Pulmonary artery endothelial cell (primary cell): Measurements from ENCODE around the gene LMF2. TPM values are rescaled to one million over a fixed set of nuclear protein-coding genes. Genes with fewer than 3 reads are reported as not detected.
A peak's percentile ranks its signal among the peaks of the same experiment; 100 is the strongest.

ENCODE experiments used
- DNase-seq: peaks from one replicate; pipeline ENCODE4 v3.0.0-alpha.2; 2011; ENCODE audit warnings: low read depth, low spot score
- total RNA-seq: library from RNA; depleted of rRNA; stranded (reverse); fragments of >200 nt; gene quantifications from 2 replicates; pipeline ENCODE4 v1.2.3, GENCODE V29; 2014

LMF2 gene
- total RNA-seq, 1 donor from 2014 or later = 29.5 TPM

GRCh38 chr22:50483106-50483505 is 24.4 kb downstream of the LMF2 start:
- no peak for DNase-seq

- DNase-seq = no peak
These were observed 25.1 kb downstream of the LMF2 start for GRCh38 chr22:50482107-50483074.

GRCh38 chr22:50481440-50482106 is 25.9 kb downstream of the LMF2 start, which contains the start of gene ADM2:
Gene ADM2, plus strand, starts transcription at chr22:50481543. Its CDS starts 305 bp downstream, at chr22:50481848.
- no peak for DNase-seq

GRCh38 chr22:50481045-50481439 is 26.5 kb downstream of the LMF2 start:
- no peak for DNase-seq

GRCh38 chr22:50479721-50480120 is 27.8 kb downstream of the LMF2 start:
- DNase-seq = no peak

- no peak for DNase-seq
These were observed 29.6 kb downstream of the LMF2 start for GRCh38 chr22:50477923-50478322.

GRCh38 chr22:50476868-50477267 is 30.6 kb downstream of the LMF2 start:
- no peak for DNase-seq

GRCh38 chr22:50475652-50476002 is 31.9 kb downstream of the LMF2 start:
- no peak for DNase-seq

- peak; percentile 60 for DNase-seq
These were observed 32.5 kb downstream of the LMF2 start, which contains the start of gene SBF1 for GRCh38 chr22:50474710-50475651. Gene SBF1, minus strand, starts transcription at chr22:50475035. Its CDS starts 195 bp downstream, at chr22:50474840.

- no peak for DNase-seq
These were observed 33.4 kb downstream of the LMF2 start for GRCh38 chr22:50473855-50474671.

- DNase-seq = no peak
These were observed 34.4 kb downstream of the LMF2 start for GRCh38 chr22:50473088-50473487.

GRCh38 chr22:50471962-50472361 is 35.5 kb downstream of the LMF2 start:
- DNase-seq = no peak

- DNase-seq = no peak
These were observed 36.2 kb downstream of the LMF2 start for GRCh38 chr22:50471197-50471847.

- DNase-seq = no peak
These were observed 37.0 kb downstream of the LMF2 start for GRCh38 chr22:50470491-50470890.

- DNase-seq = no peak
These were observed 37.9 kb downstream of the LMF2 start for GRCh38 chr22:50469377-50470305.

- no peak for DNase-seq
These were observed 38.9 kb downstream of the LMF2 start for GRCh38 chr22:50468626-50469025.

- DNase-seq = no peak
These were observed 39.6 kb downstream of the LMF2 start for GRCh38 chr22:50467773-50468440.

GRCh38 chr22:50467341-50467740 is 40.2 kb downstream of the LMF2 start:
- no peak for DNase-seq
